Measurements from ENCODE around the gene NDUFB8. TPM values are rescaled to one million over a fixed set of nuclear protein-coding genes. Genes with fewer than 3 reads are reported as not detected.

Gene NDUFB8
- total RNA-seq, 4 donors from 2014 or later: 106 to 161 (median 132) TPM

DNA sequence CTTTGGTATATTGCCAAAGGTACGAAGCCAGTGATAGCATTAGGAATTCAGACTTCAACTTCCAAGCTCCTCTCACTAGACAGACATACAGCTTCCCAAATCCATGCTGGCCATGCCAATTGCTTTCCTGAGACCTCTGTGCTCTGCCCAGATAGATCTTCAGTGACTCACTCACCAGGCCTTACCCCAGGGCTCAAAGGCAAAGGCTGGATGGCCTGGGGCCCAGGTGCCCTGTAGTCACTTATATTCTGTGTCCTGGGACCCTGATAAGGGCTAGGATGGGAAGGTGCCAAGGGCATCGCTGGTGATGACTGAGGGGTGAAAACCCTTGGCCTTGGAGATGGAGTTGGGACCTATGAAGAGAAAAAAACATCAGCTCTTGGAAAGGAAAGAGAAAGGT, 39.1 kb downstream of the NDUFB8 start:
- TF ChIP-seq, protein P1, sequence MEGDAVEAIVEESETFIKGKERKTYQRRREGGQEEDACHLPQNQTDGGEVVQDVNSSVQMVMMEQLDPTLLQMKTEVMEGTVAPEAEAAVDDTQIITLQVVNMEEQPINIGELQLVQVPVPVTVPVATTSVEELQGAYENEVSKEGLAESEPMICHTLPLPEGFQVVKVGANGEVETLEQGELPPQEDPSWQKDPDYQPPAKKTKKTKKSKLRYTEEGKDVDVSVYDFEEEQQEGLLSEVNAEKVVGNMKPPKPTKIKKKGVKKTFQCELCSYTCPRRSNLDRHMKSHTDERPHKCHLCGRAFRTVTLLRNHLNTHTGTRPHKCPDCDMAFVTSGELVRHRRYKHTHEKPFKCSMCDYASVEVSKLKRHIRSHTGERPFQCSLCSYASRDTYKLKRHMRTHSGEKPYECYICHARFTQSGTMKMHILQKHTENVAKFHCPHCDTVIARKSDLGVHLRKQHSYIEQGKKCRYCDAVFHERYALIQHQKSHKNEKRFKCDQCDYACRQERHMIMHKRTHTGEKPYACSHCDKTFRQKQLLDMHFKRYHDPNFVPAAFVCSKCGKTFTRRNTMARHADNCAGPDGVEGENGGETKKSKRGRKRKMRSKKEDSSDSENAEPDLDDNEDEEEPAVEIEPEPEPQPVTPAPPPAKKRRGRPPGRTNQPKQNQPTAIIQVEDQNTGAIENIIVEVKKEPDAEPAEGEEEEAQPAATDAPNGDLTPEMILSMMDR (IDR thresholded peaks at IDR 0.05): no peak
- TF ChIP-seq POLR2A (IDR thresholded peaks at IDR 0.05) (no peak), EP300 (IDR thresholded peaks at IDR 0.05) (no peak)
- DNase-seq (ENCODE audit: low spot score in 2 of 2): no peak
- 84 to 92% methylated on average over 2 of the region's 2 CpGs for WGBS, 2 donors

DNA sequence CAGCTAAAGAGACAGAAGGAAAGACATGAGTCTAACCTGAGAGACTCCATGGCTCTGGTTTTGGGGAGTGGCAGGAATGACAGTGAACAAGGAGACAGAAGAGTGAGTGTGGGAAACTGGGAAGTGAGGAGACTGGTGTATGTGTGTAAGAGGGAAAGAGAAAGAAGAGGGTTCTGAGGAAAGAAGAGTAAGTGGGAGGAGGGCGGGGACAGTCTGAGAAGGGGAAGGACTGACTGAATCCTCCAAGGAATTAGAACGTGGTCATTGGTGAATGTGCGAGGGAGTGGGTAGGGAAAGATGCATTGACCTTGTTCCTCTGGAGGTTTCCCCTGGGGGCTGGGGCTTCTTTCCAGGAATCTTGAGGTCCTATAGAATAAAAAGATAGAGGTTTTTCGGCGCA, 40.3 kb downstream of the NDUFB8 start:
- Histone ChIP-seq H3K36me3 (peaks cover 0 to 90% (median 16%) of the 10 kb centered on the region in 3 donors), H3K4me1 (no peaks in the 10 kb centered on the region), H3K27me3 (no peaks in the 10 kb centered on the region), H3K9me3 (no peaks in the 10 kb centered on the region), H3K27ac (no peak overlapping the region), H3K4me3 (no peak overlapping the region)
- 70 to 71% methylated on average over 5 of the region's 5 CpGs for WGBS, 2 donors
- DNase-seq (ENCODE audit: low spot score in 2 of 2): no peak
- no peak for TF ChIP-seq POLR2A (IDR thresholded peaks at IDR 0.05)
- no peak for TF ChIP-seq EP300 (IDR thresholded peaks at IDR 0.05)
- TF ChIP-seq, protein P1 (IDR thresholded peaks at IDR 0.05): no peak

More for the DNA sequence above, 39.1 kb downstream of the NDUFB8 start:
- peaks cover 0 to 91% (median 22%) of the 10 kb centered on the region in 3 donors for H3K36me3 ChIP-seq
- no peaks in the 10 kb centered on the region for H3K9me3 ChIP-seq
- no peak overlapping the region for H3K4me3 ChIP-seq
- H3K27ac ChIP-seq: no peak overlapping the region
- H3K4me1 ChIP-seq: no peaks in the 10 kb centered on the region
- no peaks in the 10 kb centered on the region for H3K27me3 ChIP-seq

DNA sequence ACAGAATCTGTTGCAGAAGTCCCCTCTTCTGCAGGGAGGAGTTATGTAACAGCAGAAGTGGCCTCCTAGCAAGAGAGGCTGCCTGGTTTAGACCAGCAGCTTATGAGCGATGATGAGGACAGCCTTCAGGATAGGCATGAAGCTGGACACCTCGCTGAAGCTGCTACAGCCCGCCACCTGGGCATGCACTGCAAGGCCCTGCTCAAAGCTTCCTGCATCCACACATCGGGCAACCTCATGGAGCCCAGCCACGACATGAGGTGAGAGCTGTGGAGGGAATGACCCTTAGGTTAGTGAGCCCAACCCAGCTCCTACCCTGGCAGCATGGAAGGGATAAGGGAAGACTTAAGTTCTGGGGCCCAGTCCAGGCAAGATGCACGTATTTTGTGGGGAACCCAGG, 42.1 kb downstream of the NDUFB8 start:
- peaks cover 0 to 74% (median 16%) of the 10 kb centered on the region in 3 donors for H3K36me3 ChIP-seq
- H3K27me3 ChIP-seq: no peaks in the 10 kb centered on the region
- TF ChIP-seq EP300 (IDR thresholded peaks at IDR 0.05) (no peak), POLR2A (IDR thresholded peaks at IDR 0.05) (no peak)
- TF ChIP-seq, protein P1 (IDR thresholded peaks at IDR 0.05): no peak
- DNase-seq (ENCODE audit: low spot score in 2 of 2): no peak
- no peak overlapping the region for H3K4me3 ChIP-seq
- no peaks in the 10 kb centered on the region for H3K9me3 ChIP-seq
- 81 to 95% methylated on average over 5 to 6 of the region's 6 CpGs for WGBS, 2 donors
- H3K27ac ChIP-seq: no peak overlapping the region
- H3K4me1 ChIP-seq: peaks cover 0 to 6% (median 4%) of the 10 kb centered on the region in 4 donors

DNA sequence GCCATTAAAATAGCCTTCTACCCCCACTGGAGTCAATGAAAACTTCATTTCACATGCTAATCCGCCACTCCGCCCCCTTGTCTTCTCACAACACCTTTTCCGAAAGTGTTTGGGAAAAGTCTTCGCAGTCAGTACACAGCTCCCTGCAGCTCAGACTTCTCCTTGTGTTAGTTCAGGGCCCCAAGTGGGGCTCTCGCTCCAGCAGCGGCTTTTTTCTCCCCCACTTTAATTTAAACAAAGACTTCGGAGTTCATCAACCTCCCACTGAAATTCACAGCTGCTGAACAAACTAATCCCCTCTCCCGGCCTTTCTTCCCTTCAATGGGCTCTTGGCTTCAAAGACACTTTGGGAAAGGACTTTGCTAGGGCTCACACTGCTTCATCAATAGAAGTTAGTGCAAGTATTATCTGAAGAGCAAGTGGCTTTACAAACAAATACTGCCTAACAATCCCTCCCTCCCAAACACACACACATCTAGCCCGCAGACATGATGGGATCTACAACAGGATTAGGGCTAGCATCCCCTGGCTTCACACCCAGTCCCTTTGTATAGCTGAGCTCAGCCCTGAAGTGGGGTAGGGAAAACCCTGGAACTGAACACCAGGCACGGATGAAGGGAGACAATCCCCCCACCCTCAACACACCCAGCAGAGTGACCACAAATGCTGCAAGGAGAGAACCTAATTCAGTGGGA, 43.7 kb downstream of the NDUFB8 start:
- TF ChIP-seq POLR2A (IDR thresholded peaks at IDR 0.05): no peak
- no peak for TF ChIP-seq EP300 (IDR thresholded peaks at IDR 0.05)
- TF ChIP-seq, protein P1 (IDR thresholded peaks at IDR 0.05): no peak
- no peak overlapping the region for H3K27ac ChIP-seq
- no peak overlapping the region for H3K4me3 ChIP-seq
- H3K27me3 ChIP-seq: peaks cover 0 to 2% of the 10 kb centered on the region in 2 donors
- WGBS, 2 donors: 71 to 72% methylated on average over 10 of the region's 10 CpGs
- H3K4me1 ChIP-seq: peaks cover 0 to 20% (median 13%) of the 10 kb centered on the region in 4 donors
- no peak for DNase-seq (ENCODE audit: low spot score in 2 of 2)
- H3K36me3 ChIP-seq: peaks cover 0 to 64% (median 16%) of the 10 kb centered on the region in 3 donors
- no peaks in the 10 kb centered on the region for H3K9me3 ChIP-seq

DNA sequence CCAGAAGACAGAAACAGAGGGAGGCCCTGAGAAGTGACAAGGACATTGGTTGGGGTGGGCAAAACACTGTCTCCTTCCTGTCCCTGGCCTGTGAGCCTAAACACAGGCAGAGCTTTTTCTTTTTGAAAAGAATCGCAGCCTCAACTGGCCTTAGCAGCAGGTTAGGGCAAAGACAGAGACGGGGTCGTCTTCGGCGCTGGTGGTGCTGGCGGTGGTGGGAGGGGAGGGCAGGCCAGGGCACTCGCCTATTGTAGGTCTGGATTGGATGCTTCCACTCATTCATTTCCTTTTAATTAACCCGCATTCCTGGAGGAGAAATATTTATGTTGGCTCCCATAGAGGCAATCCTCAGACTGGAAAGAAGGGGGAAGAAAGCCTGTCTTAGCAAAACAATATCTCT, 44.3 kb downstream of the NDUFB8 start:
- WGBS, 2 donors: 44 to 52% methylated on average over 8 of the region's 8 CpGs
- peaks cover 0 to 60% (median 16%) of the 10 kb centered on the region in 3 donors for H3K36me3 ChIP-seq

More for the DNA sequence above, 44.3 kb downstream of the NDUFB8 start:
- Histone ChIP-seq H3K4me1 (peaks cover 0 to 20% (median 13%) of the 10 kb centered on the region in 4 donors), H3K9me3 (no peaks in the 10 kb centered on the region), H3K27me3 (peaks cover 0 to 8% of the 10 kb centered on the region in 2 donors), H3K27ac (no peak overlapping the region), H3K4me3 (no peak overlapping the region)
- no peak for TF ChIP-seq POLR2A (IDR thresholded peaks at IDR 0.05)
- TF ChIP-seq EP300 (IDR thresholded peaks at IDR 0.05): no peak
- TF ChIP-seq, protein P1 (IDR thresholded peaks at IDR 0.05): no peak
- no peak for DNase-seq (ENCODE audit: low spot score in 2 of 2)

All from tibial nerve (tissue), 4 donors.